ENCODE data around the gene LIMS1.

DNA sequence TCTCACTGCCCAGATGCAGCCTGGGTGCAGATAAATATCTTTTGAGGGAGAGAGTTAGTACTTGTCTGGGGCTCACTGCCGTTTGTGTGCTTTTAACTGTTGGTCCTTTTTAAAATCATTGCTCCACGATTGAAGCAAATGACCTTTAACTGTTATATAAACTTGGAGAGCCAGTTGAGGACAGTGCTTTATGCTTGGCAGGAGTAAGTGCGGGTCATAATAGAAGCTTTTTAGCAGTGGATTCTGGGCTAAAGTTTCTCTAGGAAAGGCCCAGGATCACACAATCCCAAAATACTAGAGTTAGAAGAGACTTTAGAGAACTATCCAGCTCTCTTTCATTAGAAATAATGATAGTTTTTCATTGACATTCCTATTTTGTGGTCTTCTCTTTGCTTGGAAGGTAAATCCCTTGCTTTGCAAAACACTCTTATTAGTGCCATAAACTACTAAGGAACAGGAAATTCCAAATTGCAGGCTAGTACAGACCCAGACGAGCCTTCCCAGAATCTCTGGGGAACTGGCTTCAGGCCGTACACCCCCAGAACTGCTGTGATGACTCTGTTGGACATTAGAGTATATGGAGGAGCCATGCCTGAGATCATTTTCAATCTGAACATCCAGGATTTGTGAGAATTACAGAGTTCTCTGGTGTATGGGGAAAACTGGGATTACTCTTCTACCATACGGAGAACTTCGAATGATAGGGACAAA is 19.1 kb downstream of the LIMS1 start:
- TF ChIP-seq EZH2 (IDR thresholded peaks at IDR 0.05; ENCODE audit: borderline replicate concordance, low read depth, low read length, severe bottlenecking) (no peak), POLR2A (IDR thresholded peaks at IDR 0.05; ENCODE audit: low read depth, low read length) (no peak)
- TF ChIP-seq, protein P1, sequence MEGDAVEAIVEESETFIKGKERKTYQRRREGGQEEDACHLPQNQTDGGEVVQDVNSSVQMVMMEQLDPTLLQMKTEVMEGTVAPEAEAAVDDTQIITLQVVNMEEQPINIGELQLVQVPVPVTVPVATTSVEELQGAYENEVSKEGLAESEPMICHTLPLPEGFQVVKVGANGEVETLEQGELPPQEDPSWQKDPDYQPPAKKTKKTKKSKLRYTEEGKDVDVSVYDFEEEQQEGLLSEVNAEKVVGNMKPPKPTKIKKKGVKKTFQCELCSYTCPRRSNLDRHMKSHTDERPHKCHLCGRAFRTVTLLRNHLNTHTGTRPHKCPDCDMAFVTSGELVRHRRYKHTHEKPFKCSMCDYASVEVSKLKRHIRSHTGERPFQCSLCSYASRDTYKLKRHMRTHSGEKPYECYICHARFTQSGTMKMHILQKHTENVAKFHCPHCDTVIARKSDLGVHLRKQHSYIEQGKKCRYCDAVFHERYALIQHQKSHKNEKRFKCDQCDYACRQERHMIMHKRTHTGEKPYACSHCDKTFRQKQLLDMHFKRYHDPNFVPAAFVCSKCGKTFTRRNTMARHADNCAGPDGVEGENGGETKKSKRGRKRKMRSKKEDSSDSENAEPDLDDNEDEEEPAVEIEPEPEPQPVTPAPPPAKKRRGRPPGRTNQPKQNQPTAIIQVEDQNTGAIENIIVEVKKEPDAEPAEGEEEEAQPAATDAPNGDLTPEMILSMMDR (IDR thresholded peaks at IDR 0.05; ENCODE audit: extremely low read depth in 1 of 2, insufficient read depth in 1 of 2, low read depth in 1 of 2, low read length in 2 of 2) = no peak

All from endothelial cell of umbilical vein (primary cell).